H9 (cell line): ENCODE results near the gene DAB2IP. TPM values are rescaled to one million over a fixed set of nuclear protein-coding genes. Genes with fewer than 3 reads are reported as not detected.

Source experiments
- DNase-seq: peaks from one replicate; pipeline ENCODE4 v3.0.0-alpha.2; 2017
- H2AFZ ChIP-seq: one replicate; pipeline ENCODE4 v1.6.1; 2013; ENCODE audit warnings: mild to moderate bottlenecking, low read length, control low read depth, moderate library complexity
- H2AK5ac ChIP-seq: 2 replicates; pipeline ENCODE4 v1.6.1; 2013; ENCODE audit warnings: low read length, control low read depth, mixed read lengths; ENCODE audit not compliant: insufficient read length
- H2BK120ac ChIP-seq: one replicate; pipeline ENCODE4 v1.6.1; 2013; ENCODE audit warnings: low read depth, mild to moderate bottlenecking, low read length, control low read depth, inconsistent platforms; ENCODE audit not compliant: poor library complexity, severe bottlenecking
- H2BK12ac ChIP-seq: 2 replicates; pipeline ENCODE4 v1.6.1; 2013; ENCODE audit warnings: low read length, control low read depth, mixed read lengths, low read depth; ENCODE audit not compliant: insufficient read length
- H2BK15ac ChIP-seq: 2 replicates; pipeline ENCODE4 v1.6.1; 2013; ENCODE audit warnings: low read depth, low read length, control low read depth
- H2BK20ac ChIP-seq: one replicate; pipeline ENCODE4 v1.6.1; 2013; ENCODE audit warnings: low read depth, mild to moderate bottlenecking, low read length, control low read depth, inconsistent platforms; ENCODE audit not compliant: poor library complexity, severe bottlenecking
- H2BK5ac ChIP-seq: 2 replicates; pipeline ENCODE4 v1.6.1; 2013; ENCODE audit warnings: low read length, control low read depth, mixed read lengths; ENCODE audit not compliant: insufficient read length
- H3K14ac ChIP-seq: 2 replicates; pipeline ENCODE4 v1.6.1; 2013; ENCODE audit warnings: low read length, control low read depth; ENCODE audit not compliant: insufficient read depth
- H3K18ac ChIP-seq: 2 replicates; pipeline ENCODE4 v1.6.1; 2013; ENCODE audit warnings: low read depth, mild to moderate bottlenecking, mixed read lengths, low read length, control low read depth; ENCODE audit not compliant: insufficient read length
- H3K23ac ChIP-seq: 2 replicates; pipeline ENCODE4 v1.6.1; 2013; ENCODE audit warnings: low read length, control low read depth, mixed read lengths, low read depth; ENCODE audit not compliant: insufficient read length
- H3K23me2 ChIP-seq: 2 replicates; pipeline ENCODE4 v1.6.1; 2013; ENCODE audit warnings: low read depth, mild to moderate bottlenecking, mixed read lengths, low read length, control low read depth; ENCODE audit not compliant: insufficient read length, poor library complexity, severe bottlenecking
- H3K27ac ChIP-seq: 2 replicates; pipeline ENCODE4 v1.5.1; 2013; ENCODE audit warnings: low read length, control low read depth, mixed read lengths, low read depth; ENCODE audit not compliant: insufficient read length
- H3K27me3 ChIP-seq: 2 replicates; pipeline ENCODE4 v1.6.1; 2013; ENCODE audit warnings: low read length, control low read depth, inconsistent platforms; ENCODE audit not compliant: insufficient read depth
- H3K4ac ChIP-seq: 2 replicates; pipeline ENCODE4 v1.6.1; 2013; ENCODE audit warnings: low read depth, mild to moderate bottlenecking, control low read depth, inconsistent platforms, low read length, moderate library complexity
- H3K4me1 ChIP-seq: 2 replicates; pipeline ENCODE4 v1.6.1; 2013; ENCODE audit warnings: low read length, control low read depth, inconsistent platforms; ENCODE audit not compliant: insufficient read depth
- H3K4me2 ChIP-seq: 2 replicates; pipeline ENCODE4 v1.6.1; 2013; ENCODE audit warnings: low read length, control low read depth, mixed read lengths; ENCODE audit not compliant: insufficient read length, insufficient read depth
- H3K56ac ChIP-seq: 2 replicates; pipeline ENCODE4 v1.6.1; 2013; ENCODE audit warnings: low read depth, mild to moderate bottlenecking, mixed read lengths, low read length, control low read depth; ENCODE audit not compliant: insufficient read length
- H3K79me1 ChIP-seq: 2 replicates; pipeline ENCODE4 v1.6.1; 2013; ENCODE audit warnings: low read depth, mild to moderate bottlenecking, moderate library complexity, low read length, control low read depth, inconsistent platforms; ENCODE audit not compliant: insufficient read depth, poor library complexity, severe bottlenecking
- H3K79me2 ChIP-seq: 2 replicates; pipeline ENCODE4 v1.6.1; 2013; ENCODE audit warnings: low read length, control low read depth, inconsistent platforms; ENCODE audit not compliant: insufficient read depth
- H3K9ac ChIP-seq: 2 replicates; pipeline ENCODE4 v1.6.1; 2013; ENCODE audit warnings: low read length, control low read depth, mixed read lengths; ENCODE audit not compliant: insufficient read length; ENCODE audit errors: extremely low read depth
- H3K9me3 ChIP-seq: one replicate; pipeline ENCODE4 v1.6.1; 2013; ENCODE audit warnings: low read depth, low read length, inconsistent platforms; ENCODE audit not compliant: control insufficient read depth
- H3T11ph ChIP-seq: one replicate; pipeline ENCODE4 v1.6.1; 2013; ENCODE audit warnings: mild to moderate bottlenecking, low read length, control low read depth, inconsistent platforms
- H4K20me1 ChIP-seq: one replicate; pipeline ENCODE4 v1.6.1; 2013; ENCODE audit not compliant: control insufficient read depth, insufficient read length, insufficient read depth
- H4K5ac ChIP-seq: 2 replicates; pipeline ENCODE4 v1.6.1; 2013; ENCODE audit warnings: low read depth, mild to moderate bottlenecking, mixed read lengths, low read length, control low read depth; ENCODE audit not compliant: insufficient read length
- H4K8ac ChIP-seq: replicated peaks from 2 replicates; pipeline ENCODE4 v1.6.1; 2013; ENCODE audit warnings: low read length, control low read depth, mixed read lengths, low read depth; ENCODE audit not compliant: insufficient read length
- H4K91ac ChIP-seq: 2 replicates; pipeline ENCODE4 v1.6.1; 2013; ENCODE audit warnings: low read depth, mild to moderate bottlenecking, moderate library complexity, mixed read lengths, low read length, control low read depth; ENCODE audit not compliant: insufficient read length
- H3K27ac Mint-ChIP-seq, 3 experiments: 2 replicates in 2 of 3; 3 replicates in 1 of 3; pipeline ENCODE4 v1.8.0; 2020 to 2021; ENCODE audit warnings: mixed read lengths in 3 of 3, mild to moderate bottlenecking in 1 of 3, moderate library complexity in 1 of 3
- H3K27me3 Mint-ChIP-seq: 2 replicates; pipeline ENCODE4 v1.8.0; 2021; ENCODE audit warnings: low read depth, mild to moderate bottlenecking, moderate library complexity, mixed read lengths
- H3K36me3 Mint-ChIP-seq, 3 experiments: 2 replicates in 2 of 3; 3 replicates in 1 of 3; pipeline ENCODE4 v1.8.0; 2020 to 2021; ENCODE audit warnings: low read depth in 3 of 3, mixed read lengths in 3 of 3; ENCODE audit not compliant: insufficient read depth in 1 of 3
- H3K4me1 Mint-ChIP-seq, 2 experiments: 2 replicates each; pipeline ENCODE4 v1.8.0; 2020; ENCODE audit warnings: mixed read lengths in 2 of 2
- H3K4me3 Mint-ChIP-seq, 2 experiments: 2 replicates in 1 of 2; 3 replicates in 1 of 2; pipeline ENCODE4 v1.8.0; 2020 to 2021; ENCODE audit warnings: mild to moderate bottlenecking in 2 of 2, mixed read lengths in 2 of 2, moderate library complexity in 1 of 2
- H3K9me3 Mint-ChIP-seq, 2 experiments: 2 replicates in 1 of 2; 3 replicates in 1 of 2; pipeline ENCODE4 v1.8.0; 2020; ENCODE audit warnings: mild to moderate bottlenecking in 2 of 2, mixed read lengths in 2 of 2, moderate library complexity in 1 of 2
- CTCF ChIP-seq: fragments of 200-600 bp; sonication (generic); conservative IDR thresholded peaks from 3 replicates; pipeline ENCODE4 v1.8.0; 2021; ENCODE audit warnings: antibody characterized with exemption, mild to moderate bottlenecking
- whole genome bisulfite sequencing: extraction: QIAGEN DNeasy Blood & Tissue Kit; methylation state at CpG from one replicate; pipeline ENCODE4 v1.1.7; 2013; ENCODE audit warnings: missing lambda C conversion rate, low lambda C conversion rate, mixed read lengths; ENCODE audit not compliant: insufficient read length; ENCODE audit errors: extremely low coverage; 5-methylcytosine and 5-hydroxymethylcytosine counted together
- total RNA-seq: library from RNA; stranded (reverse); gene quantifications from 2 replicates; pipeline ENCODE4 v1.2.1, GENCODE V29; 2021

Gene DAB2IP
- total RNA-seq, 1 experiment from 2014 or later = 22.6 TPM

GRCh38 chr9:121802753-121803152, 151.3 kb downstream of the DAB2IP start:
- no peak overlapping the region for H3K4ac ChIP-seq
- H3K4me2 ChIP-seq = no peak overlapping the region
- DNase-seq = no peak
- H3K23ac ChIP-seq = no peak overlapping the region
- H4K5ac ChIP-seq = no peak overlapping the region
- no peak overlapping the region for H2BK120ac ChIP-seq
- no CpG with 5 or more reads among the region's 5 CpGs for WGBS
- H3T11ph ChIP-seq = no peak overlapping the region
- H3K4me1 ChIP-seq = no peaks in the 10 kb centered on the region; the same call in 1 of the 2 replicates
- H3K27me3 ChIP-seq = no peaks in the 10 kb centered on the region
- Mint-ChIP-seq H3K27ac (no peak overlapping the region), H3K27me3 (no peaks in the 10 kb centered on the region), H3K4me1 (0 out of 4 replicates have a peak, but pooled peaks cover 0 to under 1% of the 10 kb centered on the region in 2 experiments), H3K36me3 (peaks cover 0 to 11% (median 7%) of the 10 kb centered on the region in 3 experiments; a peak in 3 of 7 replicates), H3K9me3 (peaks cover 10 to 11% of the 10 kb centered on the region in 2 experiments), H3K4me3 (no peak overlapping the region)
- no peak overlapping the region for H3K56ac ChIP-seq
- no peaks in the 10 kb centered on the region for H3K9me3 ChIP-seq
- no peak overlapping the region for H4K91ac ChIP-seq
- no peak overlapping the region for H3K18ac ChIP-seq
- H3K79me2 ChIP-seq = no peaks in the 10 kb centered on the region
- H2BK15ac ChIP-seq = no peak overlapping the region
- TF ChIP-seq CTCF = no peak
- no peaks in the 10 kb centered on the region for H3K23me2 ChIP-seq
- no peaks in the 10 kb centered on the region for H4K20me1 ChIP-seq
- no peak overlapping the region for H3K9ac ChIP-seq
- H2AK5ac ChIP-seq = no peak overlapping the region
- H2BK20ac ChIP-seq = no peak overlapping the region
- H3K14ac ChIP-seq = no peak overlapping the region
- H3K27ac ChIP-seq = no peak overlapping the region
- H3K79me1 ChIP-seq = no peaks in the 10 kb centered on the region
- H4K8ac ChIP-seq = no peak overlapping the region
- H2BK12ac ChIP-seq = no peak overlapping the region
- no peak overlapping the region for H2AFZ ChIP-seq
- no peak overlapping the region for H2BK5ac ChIP-seq
